ENCODE results near the gene SCNM1.

Gene SCNM1

GRCh38 chr1:151165281-151165737 lies 635 bp upstream of the SCNM1 start (continued):
- TF ChIP-seq, protein P1, sequence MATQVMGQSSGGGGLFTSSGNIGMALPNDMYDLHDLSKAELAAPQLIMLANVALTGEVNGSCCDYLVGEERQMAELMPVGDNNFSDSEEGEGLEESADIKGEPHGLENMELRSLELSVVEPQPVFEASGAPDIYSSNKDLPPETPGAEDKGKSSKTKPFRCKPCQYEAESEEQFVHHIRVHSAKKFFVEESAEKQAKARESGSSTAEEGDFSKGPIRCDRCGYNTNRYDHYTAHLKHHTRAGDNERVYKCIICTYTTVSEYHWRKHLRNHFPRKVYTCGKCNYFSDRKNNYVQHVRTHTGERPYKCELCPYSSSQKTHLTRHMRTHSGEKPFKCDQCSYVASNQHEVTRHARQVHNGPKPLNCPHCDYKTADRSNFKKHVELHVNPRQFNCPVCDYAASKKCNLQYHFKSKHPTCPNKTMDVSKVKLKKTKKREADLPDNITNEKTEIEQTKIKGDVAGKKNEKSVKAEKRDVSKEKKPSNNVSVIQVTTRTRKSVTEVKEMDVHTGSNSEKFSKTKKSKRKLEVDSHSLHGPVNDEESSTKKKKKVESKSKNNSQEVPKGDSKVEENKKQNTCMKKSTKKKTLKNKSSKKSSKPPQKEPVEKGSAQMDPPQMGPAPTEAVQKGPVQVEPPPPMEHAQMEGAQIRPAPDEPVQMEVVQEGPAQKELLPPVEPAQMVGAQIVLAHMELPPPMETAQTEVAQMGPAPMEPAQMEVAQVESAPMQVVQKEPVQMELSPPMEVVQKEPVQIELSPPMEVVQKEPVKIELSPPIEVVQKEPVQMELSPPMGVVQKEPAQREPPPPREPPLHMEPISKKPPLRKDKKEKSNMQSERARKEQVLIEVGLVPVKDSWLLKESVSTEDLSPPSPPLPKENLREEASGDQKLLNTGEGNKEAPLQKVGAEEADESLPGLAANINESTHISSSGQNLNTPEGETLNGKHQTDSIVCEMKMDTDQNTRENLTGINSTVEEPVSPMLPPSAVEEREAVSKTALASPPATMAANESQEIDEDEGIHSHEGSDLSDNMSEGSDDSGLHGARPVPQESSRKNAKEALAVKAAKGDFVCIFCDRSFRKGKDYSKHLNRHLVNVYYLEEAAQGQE (tag by site-specific recombination; IDR thresholded peaks at IDR 0.05), result no peak
- TF ChIP-seq IKZF3 (tag by site-specific recombination; IDR thresholded peaks at IDR 0.05) (peak; percentile 80), BCL11A (tag by site-specific recombination; IDR thresholded peaks at IDR 0.05; ENCODE audit: low read depth) (peak; percentile 91), ZNF701 (tag by site-specific recombination; IDR thresholded peaks at IDR 0.05) (no peak), ZNF692 (tag by site-specific recombination; IDR thresholded peaks at IDR 0.05) (peak; percentile 22; the same call in 1 of the 2 replicates), MZF1 (tag by site-specific recombination; IDR thresholded peaks at IDR 0.05; ENCODE audit: borderline replicate concordance) (peak; percentile 69; the same call in 1 of the 2 replicates), ZBTB20 (tag by site-specific recombination; IDR thresholded peaks at IDR 0.05) (peak; percentile 83), GLIS2 (tag by site-specific recombination; IDR thresholded peaks at IDR 0.05) (peak; percentile 79), BCL6B (tag by site-specific recombination; IDR thresholded peaks at IDR 0.05) (no peak), ZNF785 (tag by site-specific recombination; IDR thresholded peaks at IDR 0.05) (no peak), ZNF558 (tag by site-specific recombination; IDR thresholded peaks at IDR 0.05) (0 out of 2 replicates have a peak, but pooled peaks have one; percentile 4), ZNF501 (tag by site-specific recombination; IDR thresholded peaks at IDR 0.05) (peak; percentile 58; the same call in 1 of the 2 replicates), ZBTB48 (tag by site-specific recombination; IDR thresholded peaks at IDR 0.05) (peak; percentile 95), ZNF548 (tag by site-specific recombination; IDR thresholded peaks at IDR 0.05) (no peak), ZSCAN23 (tag by site-specific recombination; IDR thresholded peaks at IDR 0.05) (0 out of 2 replicates have a peak, but pooled peaks have one; percentile 24), ZNF19 (tag by site-specific recombination; IDR thresholded peaks at IDR 0.05; ENCODE audit: low read depth) (no peak), ZNF76 (tag by site-specific recombination; IDR thresholded peaks at IDR 0.05; ENCODE audit: borderline replicate concordance, low read depth) (no peak; the same call in 1 of the 2 replicates), CTCF (tag by site-specific recombination; IDR thresholded peaks at IDR 0.05) (peak; percentile 16; the same call in 1 of the 2 replicates), KLF16 (tag by site-specific recombination; IDR thresholded peaks at IDR 0.05) (peak; percentile 81; the same call in 1 of the 2 replicates), ZNF398 (tag by site-specific recombination; IDR thresholded peaks at IDR 0.05) (peak; percentile 98), ZEB2 (tag by site-specific recombination; IDR thresholded peaks at IDR 0.05) (peak; percentile 39; the same call in 1 of the 2 replicates), HOXC10 (CRISPR knock-in tag; IDR thresholded peaks at IDR 0.05) (no peak)
- TF ChIP-seq, protein P2, sequence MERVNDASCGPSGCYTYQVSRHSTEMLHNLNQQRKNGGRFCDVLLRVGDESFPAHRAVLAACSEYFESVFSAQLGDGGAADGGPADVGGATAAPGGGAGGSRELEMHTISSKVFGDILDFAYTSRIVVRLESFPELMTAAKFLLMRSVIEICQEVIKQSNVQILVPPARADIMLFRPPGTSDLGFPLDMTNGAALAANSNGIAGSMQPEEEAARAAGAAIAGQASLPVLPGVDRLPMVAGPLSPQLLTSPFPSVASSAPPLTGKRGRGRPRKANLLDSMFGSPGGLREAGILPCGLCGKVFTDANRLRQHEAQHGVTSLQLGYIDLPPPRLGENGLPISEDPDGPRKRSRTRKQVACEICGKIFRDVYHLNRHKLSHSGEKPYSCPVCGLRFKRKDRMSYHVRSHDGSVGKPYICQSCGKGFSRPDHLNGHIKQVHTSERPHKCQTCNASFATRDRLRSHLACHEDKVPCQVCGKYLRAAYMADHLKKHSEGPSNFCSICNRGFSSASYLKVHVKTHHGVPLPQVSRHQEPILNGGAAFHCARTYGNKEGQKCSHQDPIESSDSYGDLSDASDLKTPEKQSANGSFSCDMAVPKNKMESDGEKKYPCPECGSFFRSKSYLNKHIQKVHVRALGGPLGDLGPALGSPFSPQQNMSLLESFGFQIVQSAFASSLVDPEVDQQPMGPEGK (tag by site-specific recombination; IDR thresholded peaks at IDR 0.05), result peak; percentile 81
- TF ChIP-seq, protein P3, sequence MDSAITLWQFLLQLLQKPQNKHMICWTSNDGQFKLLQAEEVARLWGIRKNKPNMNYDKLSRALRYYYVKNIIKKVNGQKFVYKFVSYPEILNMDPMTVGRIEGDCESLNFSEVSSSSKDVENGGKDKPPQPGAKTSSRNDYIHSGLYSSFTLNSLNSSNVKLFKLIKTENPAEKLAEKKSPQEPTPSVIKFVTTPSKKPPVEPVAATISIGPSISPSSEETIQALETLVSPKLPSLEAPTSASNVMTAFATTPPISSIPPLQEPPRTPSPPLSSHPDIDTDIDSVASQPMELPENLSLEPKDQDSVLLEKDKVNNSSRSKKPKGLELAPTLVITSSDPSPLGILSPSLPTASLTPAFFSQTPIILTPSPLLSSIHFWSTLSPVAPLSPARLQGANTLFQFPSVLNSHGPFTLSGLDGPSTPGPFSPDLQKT (IDR thresholded peaks at IDR 0.05; ENCODE audit: borderline replicate concordance, low read depth, low read length), result no peak
- TF ChIP-seq, protein P4, sequence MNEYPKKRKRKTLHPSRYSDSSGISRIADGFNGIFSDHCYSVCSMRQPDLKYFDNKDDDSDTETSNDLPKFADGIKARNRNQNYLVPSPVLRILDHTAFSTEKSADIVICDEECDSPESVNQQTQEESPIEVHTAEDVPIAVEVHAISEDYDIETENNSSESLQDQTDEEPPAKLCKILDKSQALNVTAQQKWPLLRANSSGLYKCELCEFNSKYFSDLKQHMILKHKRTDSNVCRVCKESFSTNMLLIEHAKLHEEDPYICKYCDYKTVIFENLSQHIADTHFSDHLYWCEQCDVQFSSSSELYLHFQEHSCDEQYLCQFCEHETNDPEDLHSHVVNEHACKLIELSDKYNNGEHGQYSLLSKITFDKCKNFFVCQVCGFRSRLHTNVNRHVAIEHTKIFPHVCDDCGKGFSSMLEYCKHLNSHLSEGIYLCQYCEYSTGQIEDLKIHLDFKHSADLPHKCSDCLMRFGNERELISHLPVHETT (tag by site-specific recombination; IDR thresholded peaks at IDR 0.05), result peak; percentile 30; the same call in 1 of the 2 replicates

All from HEK293 (cell line).